B cell (primary cell): ENCODE data around the gene RAD51B.

Experiments used
- EZH2 ChIP-seq: IDR thresholded peaks from 2 replicates; pipeline ENCODE4 v1.6.1; 2012; ENCODE audit warnings: borderline replicate concordance, low read depth, mild to moderate bottlenecking, moderate library complexity, low read length; ENCODE audit not compliant: insufficient read depth, poor library complexity, severe bottlenecking
- TF ChIP-seq, protein P1 (sequence below): fragments of 200-600 bp; IDR thresholded peaks from one replicate; pipeline ENCODE4 v1.8.0; 2022; ENCODE audit warnings: antibody characterized with exemption, mild to moderate bottlenecking

DNA sequence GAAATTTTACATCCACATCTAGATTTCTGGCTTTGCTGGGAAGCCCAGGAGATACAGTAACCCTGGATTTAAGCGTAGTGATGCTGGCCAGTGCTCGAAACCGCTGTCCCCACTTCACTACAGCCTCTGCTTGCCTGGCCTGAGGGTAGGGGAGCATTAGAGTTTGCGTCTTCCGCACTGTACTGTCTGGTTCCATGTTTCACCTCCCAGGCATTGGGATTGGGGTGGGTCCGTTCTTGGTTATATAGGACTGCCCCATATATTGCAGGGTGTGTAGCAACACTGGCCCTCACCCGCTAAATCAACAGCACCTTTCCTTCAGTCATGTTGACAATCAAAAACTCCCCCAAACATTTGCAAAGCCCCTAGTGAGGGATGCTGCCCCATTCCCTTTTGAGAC is 732.5 kb downstream of the RAD51B start:
- TF ChIP-seq, protein P1, sequence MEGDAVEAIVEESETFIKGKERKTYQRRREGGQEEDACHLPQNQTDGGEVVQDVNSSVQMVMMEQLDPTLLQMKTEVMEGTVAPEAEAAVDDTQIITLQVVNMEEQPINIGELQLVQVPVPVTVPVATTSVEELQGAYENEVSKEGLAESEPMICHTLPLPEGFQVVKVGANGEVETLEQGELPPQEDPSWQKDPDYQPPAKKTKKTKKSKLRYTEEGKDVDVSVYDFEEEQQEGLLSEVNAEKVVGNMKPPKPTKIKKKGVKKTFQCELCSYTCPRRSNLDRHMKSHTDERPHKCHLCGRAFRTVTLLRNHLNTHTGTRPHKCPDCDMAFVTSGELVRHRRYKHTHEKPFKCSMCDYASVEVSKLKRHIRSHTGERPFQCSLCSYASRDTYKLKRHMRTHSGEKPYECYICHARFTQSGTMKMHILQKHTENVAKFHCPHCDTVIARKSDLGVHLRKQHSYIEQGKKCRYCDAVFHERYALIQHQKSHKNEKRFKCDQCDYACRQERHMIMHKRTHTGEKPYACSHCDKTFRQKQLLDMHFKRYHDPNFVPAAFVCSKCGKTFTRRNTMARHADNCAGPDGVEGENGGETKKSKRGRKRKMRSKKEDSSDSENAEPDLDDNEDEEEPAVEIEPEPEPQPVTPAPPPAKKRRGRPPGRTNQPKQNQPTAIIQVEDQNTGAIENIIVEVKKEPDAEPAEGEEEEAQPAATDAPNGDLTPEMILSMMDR: no peak
- TF ChIP-seq EZH2: no peak
